NK-92 treated with Interleukin-12 subunit alpha and Interleukin-12 subunit beta, amount 100 ng/mL, for 24 hours (cell line): ENCODE results near the gene ADH5.
"Not testable (repeated sequence)": the region's sequence is repeated elsewhere in the genome, so short reads cannot be mapped to it uniquely, and the experiment has no call there.

ENCODE experiments used
- DNase-seq: peaks from one replicate; lab custom pipeline; 2025; lab: John Stamatoyannopoulos, UW

The ADH5 gene

GRCh38 chr4:99029018-99029735, 59.4 kb downstream of the ADH5 start:
- no peak for DNase-seq

GRCh38 chr4:99028187-99028586, 60.4 kb downstream of the ADH5 start:
- no peak for DNase-seq

GRCh38 chr4:99027304-99027703, 61.3 kb downstream of the ADH5 start:
- no peak for DNase-seq

- DNase-seq = no peak
Measured at GRCh38 chr4:99025506-99025905, 63.1 kb downstream of the ADH5 start.

- no peak for DNase-seq
Measured at GRCh38 chr4:99024481-99025275, 63.9 kb downstream of the ADH5 start.

- not testable (repeated sequence) for DNase-seq
Measured at GRCh38 chr4:99023800-99024251, 64.8 kb downstream of the ADH5 start.

GRCh38 chr4:99022566-99022965, 66.0 kb downstream of the ADH5 start:
- no peak for DNase-seq

- no peak for DNase-seq
Measured at GRCh38 chr4:99021386-99021785, 67.2 kb downstream of the ADH5 start.
